Adrenal gland (tissue), 12 donors: ENCODE measurements around the gene NRP1. TPM values are rescaled to one million over a fixed set of nuclear protein-coding genes. Genes with fewer than 3 reads are reported as not detected.

Source experiments
- DNase-seq, 7 donors: peaks; one replicate each; pipeline ENCODE4 v3.0.0-alpha.2; 2019 to 2020
- H3K27ac ChIP-seq, 5 donors: fragments of 200-600 bp; sonication (generic) in 4 of 5; 1 replicate in 3 of 5; 2 replicates in 2 of 5; pipeline versions ENCODE4 v1.5.1 to v1.8.0; 2016 to 2020; ENCODE audit warnings: mild to moderate bottlenecking in 1 of 5
- H3K27me3 ChIP-seq: fragments of 200-600 bp; 2 replicates; pipeline ENCODE4 v1.8.0; 2021
- H3K36me3 ChIP-seq, 2 donors: fragments of 200-600 bp; replicated peaks in 1 of 2; 1 replicate in 1 of 2; 2 replicates in 1 of 2; pipeline versions ENCODE4 v1.5.1 to v1.8.0; 2018 to 2022
- H3K4me1 ChIP-seq, 2 donors: fragments of 200-600 bp; replicated peaks in 1 of 2; 1 replicate in 1 of 2; 2 replicates in 1 of 2; pipeline versions ENCODE4 v1.5.1 to v1.8.0; 2018 to 2021
- H3K4me3 ChIP-seq, 4 donors: fragments of 200-600 bp; sonication (generic) in 3 of 4; one replicate each; pipeline ENCODE4 v1.5.1; 2016 to 2018
- H3K9me3 ChIP-seq, 3 donors: fragments of 200-600 bp; sonication (generic) in 1 of 3; replicated peaks in 1 of 3; 1 replicate in 2 of 3; 2 replicates in 1 of 3; pipeline versions ENCODE4 v1.5.1 to v1.8.0; 2016 to 2021
- POLR2A ChIP-seq, 2 donors: fragments of 450-650 bp; IDR thresholded peaks; one replicate each; pipeline ENCODE4 v1.6.1; 2017; ENCODE audit warnings: antibody characterized with exemption in 2 of 2, mild to moderate bottlenecking in 2 of 2, moderate library complexity in 1 of 2
- WGBS, 4 donors: extraction: QIAGEN DNeasy Blood & Tissue Kit in 2 of 4; methylation state at CpG; one replicate each; pipeline versions ENCODE4 v1.1.5 to v1.1.7; 2013 to 2017; 5-methylcytosine and 5-hydroxymethylcytosine counted together
- intact Hi-C, 2 donors: fragments of 100-400 bp; cut with DNase I; formaldehyde crosslinking; loops; one replicate each; pipeline versions ENCODE4 v1.14.1 to v1.15.0; 2022 to 2023
- polyA plus RNA-seq, 3 donors: library from polyadenylated mRNA; stranded (reverse); fragments of 200-250 nt in 2 of 3; fragments of 350-450 nt in 1 of 3; fragmentation: Illumina TruSeq in 1 of 3; extraction: RNeasy Lipid Tissue Mini Kit (QIAGEN cat#74804) in 1 of 3; gene quantifications; one replicate each; pipeline ENCODE4 v1.2.3, GENCODE V29; 2013 to 2014
- total RNA-seq, 9 donors: library from RNA; depleted of rRNA in 4 of 9; stranded (reverse); fragments of >200 nt in 4 of 9; fragments of 120-200 nt in 1 of 9; fragmentation: NEBNext Ultra II Directional in 1 of 9; extraction: Animal tissue kit (Norgen Biotek cat#: 25700) in 1 of 9; gene quantifications; one replicate each; pipeline versions ENCODE4 v1.1.0 to v1.2.4, GENCODE V29; 2013 to 2023
- TF ChIP-seq, protein P1 (sequence below), 6 experiments: fragments of 450-650 bp in 4 of 6; fragments of 200-600 bp in 2 of 6; sonication (generic) in 1 of 6; IDR thresholded peaks; 1 replicate in 5 of 6; 2 replicates in 1 of 6; pipeline versions ENCODE4 v1.5.1 to v1.8.0; 2016 to 2021; ENCODE audit warnings: antibody characterized with exemption in 6 of 6, mild to moderate bottlenecking in 2 of 6, moderate library complexity in 1 of 6
- donor health status: healthy with polysubstance abuse.
- donor health status: Bipolar disorder and iron deficiency.
- donor health status: DM: yes; HTN: yes; CAD: no.
- donor health status: DM: no; HTN: no; CAD: no.
- donor health status: DM: no; HTN: no; CAD: no.
- donor health status: DM: yes; HTN: yes; CAD: no.

The NRP1 gene
- total and polyA plus RNA-seq, 12 donors = 20.2 to 151 (median 92.1) TPM

DNA sequence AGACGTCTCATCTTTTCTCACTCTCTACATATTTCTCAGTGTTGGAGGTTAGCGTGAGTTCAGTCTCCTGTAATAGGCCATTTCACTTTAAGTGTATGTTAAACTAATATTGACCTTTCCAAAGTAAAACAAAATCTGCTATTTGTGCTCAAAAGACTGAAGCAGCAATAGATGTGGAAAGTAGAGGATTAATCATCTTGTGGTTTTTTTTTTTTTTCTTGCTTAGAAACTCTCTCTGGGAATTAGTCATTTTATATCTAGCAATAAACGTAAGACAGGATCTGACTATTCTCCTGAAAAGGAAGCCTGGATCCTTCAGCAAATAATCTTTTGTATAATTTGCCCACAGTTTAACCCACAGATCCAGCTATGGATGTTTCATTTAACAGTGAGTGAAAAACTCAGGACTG lies 81.7 kb downstream of the NRP1 start:
- no peak for DNase-seq
- H3K4me1 ChIP-seq = peaks cover 0 to 38% of the 10 kb centered on the region in 2 donors
- no peaks in the 10 kb centered on the region for H3K9me3 ChIP-seq
- TF ChIP-seq, protein P1, sequence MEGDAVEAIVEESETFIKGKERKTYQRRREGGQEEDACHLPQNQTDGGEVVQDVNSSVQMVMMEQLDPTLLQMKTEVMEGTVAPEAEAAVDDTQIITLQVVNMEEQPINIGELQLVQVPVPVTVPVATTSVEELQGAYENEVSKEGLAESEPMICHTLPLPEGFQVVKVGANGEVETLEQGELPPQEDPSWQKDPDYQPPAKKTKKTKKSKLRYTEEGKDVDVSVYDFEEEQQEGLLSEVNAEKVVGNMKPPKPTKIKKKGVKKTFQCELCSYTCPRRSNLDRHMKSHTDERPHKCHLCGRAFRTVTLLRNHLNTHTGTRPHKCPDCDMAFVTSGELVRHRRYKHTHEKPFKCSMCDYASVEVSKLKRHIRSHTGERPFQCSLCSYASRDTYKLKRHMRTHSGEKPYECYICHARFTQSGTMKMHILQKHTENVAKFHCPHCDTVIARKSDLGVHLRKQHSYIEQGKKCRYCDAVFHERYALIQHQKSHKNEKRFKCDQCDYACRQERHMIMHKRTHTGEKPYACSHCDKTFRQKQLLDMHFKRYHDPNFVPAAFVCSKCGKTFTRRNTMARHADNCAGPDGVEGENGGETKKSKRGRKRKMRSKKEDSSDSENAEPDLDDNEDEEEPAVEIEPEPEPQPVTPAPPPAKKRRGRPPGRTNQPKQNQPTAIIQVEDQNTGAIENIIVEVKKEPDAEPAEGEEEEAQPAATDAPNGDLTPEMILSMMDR (IDR thresholded peaks at IDR 0.05) = no peak
- no peak for TF ChIP-seq POLR2A (IDR thresholded peaks at IDR 0.05)
- intact Hi-C loops = no loop called here
- no peaks in the 10 kb centered on the region for H3K27me3 ChIP-seq
- H3K36me3 ChIP-seq = peaks cover 0 to 55% of the 10 kb centered on the region in 2 donors
- H3K27ac ChIP-seq = peak overlapping the region in 2 of 5 donors; percentile 31 to 56
- H3K4me3 ChIP-seq = no peak overlapping the region
- 55 to 72% (median 61%) methylated on average over 3 of the region's 3 CpGs for WGBS, 4 donors

DNA sequence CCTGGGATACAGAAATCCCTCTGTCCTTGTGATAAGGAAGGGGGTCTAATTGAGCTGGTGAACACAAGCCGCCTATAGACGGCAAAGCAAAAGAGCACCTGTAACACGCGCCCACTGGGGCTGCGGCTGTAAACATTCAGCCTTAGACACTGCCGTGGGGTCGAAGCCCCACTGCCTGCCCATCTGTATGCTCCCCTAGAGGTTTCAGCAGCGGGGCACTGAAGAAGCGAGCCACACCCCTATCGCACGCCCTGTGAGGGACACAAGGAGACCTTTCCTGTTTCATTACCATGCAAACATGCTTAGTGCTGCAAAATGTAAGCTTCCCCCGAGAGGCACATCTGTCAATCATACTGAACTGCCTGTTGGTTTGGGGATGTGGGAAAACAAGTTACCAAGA lies 82.1 kb downstream of the NRP1 start:
- WGBS, 4 donors = 90 to 96% (median 92%) methylated on average over 7 to 12 of the region's 12 CpGs
- peaks cover 0 to 57% of the 10 kb centered on the region in 2 donors for H3K36me3 ChIP-seq
- no peak overlapping the region for H3K27ac ChIP-seq

DNA sequence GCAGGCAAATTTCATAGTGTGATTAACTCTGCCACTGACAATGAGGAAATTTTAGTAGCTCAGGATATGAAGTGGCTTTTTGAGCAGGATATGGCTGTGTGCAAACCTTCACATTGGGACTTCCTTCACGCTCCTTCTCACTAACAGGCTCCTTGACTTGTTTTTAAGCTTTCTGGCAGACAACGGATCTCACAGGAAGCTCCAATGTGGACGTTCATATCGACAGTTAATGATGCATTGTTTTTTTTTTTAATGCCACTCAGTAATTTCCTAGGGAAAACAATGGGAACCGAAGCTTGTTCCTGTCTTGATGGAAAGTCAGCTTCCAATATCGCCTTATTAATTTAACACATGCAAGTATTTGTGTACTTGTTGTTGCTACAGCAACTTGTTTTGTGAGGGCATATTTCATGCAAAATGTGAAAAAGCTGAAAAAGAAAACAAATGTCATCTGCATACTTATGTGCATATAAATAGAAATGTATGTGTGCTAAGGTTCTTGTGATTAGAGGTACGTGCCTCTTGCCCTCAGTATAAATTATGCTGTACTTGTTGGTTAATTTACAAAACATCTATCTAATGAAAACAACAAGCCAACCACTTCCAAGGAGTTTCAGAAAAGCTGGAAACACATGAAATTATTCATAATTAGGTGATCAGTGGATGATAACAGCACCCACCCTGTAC lies 84.7 kb downstream of the NRP1 start:
- no peak for DNase-seq
- WGBS, 4 donors = 53 to 64% (median 61%) methylated on average over 7 of the region's 7 CpGs
- H3K4me3 ChIP-seq = no peak overlapping the region
- H3K27ac ChIP-seq = peak overlapping the region in 2 of 5 donors; percentile 24 to 38
- no peaks in the 10 kb centered on the region for H3K9me3 ChIP-seq
- intact Hi-C loops = no loop called here
- TF ChIP-seq POLR2A (IDR thresholded peaks at IDR 0.05) = no peak
- TF ChIP-seq, protein P1 (IDR thresholded peaks at IDR 0.05) = no peak
- H3K36me3 ChIP-seq = peaks cover 0 to 50% of the 10 kb centered on the region in 2 donors
- no peaks in the 10 kb centered on the region for H3K27me3 ChIP-seq
- peaks cover 0 to 41% of the 10 kb centered on the region in 2 donors for H3K4me1 ChIP-seq

More for the DNA sequence above, 82.1 kb downstream of the NRP1 start:
- DNase-seq = no peak
- H3K4me1 ChIP-seq = peaks cover 0 to 38% of the 10 kb centered on the region in 2 donors
- TF ChIP-seq, protein P1 (IDR thresholded peaks at IDR 0.05) = no peak
- TF ChIP-seq POLR2A (IDR thresholded peaks at IDR 0.05) = no peak
- intact Hi-C loops = no loop called here
- H3K4me3 ChIP-seq = no peak overlapping the region
- no peaks in the 10 kb centered on the region for H3K27me3 ChIP-seq
- H3K9me3 ChIP-seq = no peaks in the 10 kb centered on the region

DNA sequence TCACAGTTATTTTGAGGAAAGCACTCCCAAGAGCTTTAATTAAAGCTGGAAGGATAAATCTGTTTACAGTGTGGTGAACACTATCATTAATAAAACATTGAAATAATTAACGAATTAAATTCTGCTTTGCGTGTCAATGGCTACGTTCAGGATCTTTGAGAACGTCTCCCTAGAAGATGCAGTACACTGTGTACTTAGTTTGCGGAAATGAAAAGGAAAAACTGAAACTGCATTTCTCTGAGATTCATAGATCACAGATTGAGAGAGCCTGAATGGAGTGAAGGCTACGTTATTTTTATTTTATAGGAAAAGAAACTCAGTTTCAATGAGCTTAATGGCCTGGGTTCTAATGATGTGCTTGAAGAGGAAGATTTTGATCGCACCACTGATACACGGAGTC lies 85.3 kb downstream of the NRP1 start:
- Histone ChIP-seq H3K4me3 (no peak overlapping the region), H3K4me1 (peaks cover 0 to 38% of the 10 kb centered on the region in 2 donors), H3K27ac (peak overlapping the region in 3 of 5 donors; percentile 24 to 38 (median 31)), H3K9me3 (no peaks in the 10 kb centered on the region), H3K36me3 (peaks cover 0 to 43% of the 10 kb centered on the region in 2 donors), H3K27me3 (no peaks in the 10 kb centered on the region)
- intact Hi-C loops = no loop called here
- DNase-seq = no peak
- no peak for TF ChIP-seq POLR2A (IDR thresholded peaks at IDR 0.05)
- TF ChIP-seq, protein P1 (IDR thresholded peaks at IDR 0.05) = no peak
- 64 to 73% (median 71%) methylated on average over 8 of the region's 8 CpGs for WGBS, 4 donors
